ENCODE results near the gene PTPRM.

Gene PTPRM

GRCh38 chr18:8359076-8359475, 792.0 kb downstream of the PTPRM start:
- Histone ChIP-seq H3K9me2 (replicated peaks; ENCODE audit: insufficient read depth, low read length) (no peaks in the 10 kb centered on the region), H3K4me3 (ENCODE audit: insufficient read depth, low read length, poor library complexity, severe bottlenecking) (no peak overlapping the region), H3K27ac (ENCODE audit: low read depth, low read length) (no peak overlapping the region), H3F3A (ENCODE audit: insufficient read depth) (no peaks in the 10 kb centered on the region), H3K9me3 (ENCODE audit: insufficient read depth, low read length) (no peaks in the 10 kb centered on the region), H4K20me1 (ENCODE audit: low read depth, low read length) (no peaks in the 10 kb centered on the region), H3K27me3 (ENCODE audit: low read length) (no peaks in the 10 kb centered on the region), H3K36me3 (ENCODE audit: low read length) (no peaks in the 10 kb centered on the region), H3K9ac (ENCODE audit: low read length) (no peak overlapping the region), H2AFZ (ENCODE audit: low read depth, low read length, severe bottlenecking) (no peak overlapping the region), H3K4me2 (ENCODE audit: low read depth, low read length, poor library complexity, severe bottlenecking) (no peak overlapping the region), H3K79me2 (ENCODE audit: insufficient read depth, low read length) (no peaks in the 10 kb centered on the region)
- TF ChIP-seq EZH2phosphoT487 (conservative IDR thresholded peaks at IDR 0.05; ENCODE audit: low read length) (no peak), CTCF (IDR thresholded peaks at IDR 0.05; ENCODE audit: insufficient read depth, low read length, poor library complexity, severe bottlenecking) (no peak)

- H3K9me3 ChIP-seq (ENCODE audit: insufficient read depth, low read length): no peaks in the 10 kb centered on the region
- H3K4me3 ChIP-seq (ENCODE audit: insufficient read depth, low read length, poor library complexity, severe bottlenecking): no peak overlapping the region
- no peak overlapping the region for H3K9ac ChIP-seq (ENCODE audit: low read length)
- H3K36me3 ChIP-seq (ENCODE audit: low read length): no peaks in the 10 kb centered on the region
- H2AFZ ChIP-seq (ENCODE audit: low read depth, low read length, severe bottlenecking): no peak overlapping the region
- no peaks in the 10 kb centered on the region for H3F3A ChIP-seq (ENCODE audit: insufficient read depth)
- H3K79me2 ChIP-seq (ENCODE audit: insufficient read depth, low read length): no peaks in the 10 kb centered on the region
- TF ChIP-seq CTCF (IDR thresholded peaks at IDR 0.05; ENCODE audit: insufficient read depth, low read length, poor library complexity, severe bottlenecking) (no peak), EZH2phosphoT487 (conservative IDR thresholded peaks at IDR 0.05; ENCODE audit: low read length) (no peak)
- H4K20me1 ChIP-seq (ENCODE audit: low read depth, low read length): no peaks in the 10 kb centered on the region
- no peaks in the 10 kb centered on the region for H3K27me3 ChIP-seq (ENCODE audit: low read length)
- no peaks in the 10 kb centered on the region for H3K9me2 ChIP-seq (replicated peaks; ENCODE audit: insufficient read depth, low read length)
- H3K27ac ChIP-seq (ENCODE audit: low read depth, low read length): no peak overlapping the region
- H3K4me2 ChIP-seq (ENCODE audit: low read depth, low read length, poor library complexity, severe bottlenecking): no peak overlapping the region
Observed at GRCh38 chr18:8359481-8359880, 792.4 kb downstream of the PTPRM start.

GRCh38 chr18:8361941-8362471, 794.9 kb downstream of the PTPRM start:
- H3K27me3 ChIP-seq (ENCODE audit: low read length): no peaks in the 10 kb centered on the region
- H3K9ac ChIP-seq (ENCODE audit: low read length): no peak overlapping the region
- H3K4me2 ChIP-seq (ENCODE audit: low read depth, low read length, poor library complexity, severe bottlenecking): no peak overlapping the region
- no peaks in the 10 kb centered on the region for H3K9me3 ChIP-seq (ENCODE audit: insufficient read depth, low read length)
- H2AFZ ChIP-seq (ENCODE audit: low read depth, low read length, severe bottlenecking): no peak overlapping the region
- H3K79me2 ChIP-seq (ENCODE audit: insufficient read depth, low read length): no peaks in the 10 kb centered on the region
- no peaks in the 10 kb centered on the region for H3F3A ChIP-seq (ENCODE audit: insufficient read depth)
- no peaks in the 10 kb centered on the region for H3K9me2 ChIP-seq (replicated peaks; ENCODE audit: insufficient read depth, low read length)
- TF ChIP-seq CTCF (IDR thresholded peaks at IDR 0.05; ENCODE audit: insufficient read depth, low read length, poor library complexity, severe bottlenecking): no peak
- no peak for TF ChIP-seq EZH2phosphoT487 (conservative IDR thresholded peaks at IDR 0.05; ENCODE audit: low read length)
- no peak overlapping the region for H3K27ac ChIP-seq (ENCODE audit: low read depth, low read length)
- no peaks in the 10 kb centered on the region for H4K20me1 ChIP-seq (ENCODE audit: low read depth, low read length)
- no peaks in the 10 kb centered on the region for H3K36me3 ChIP-seq (ENCODE audit: low read length)
- no peak overlapping the region for H3K4me3 ChIP-seq (ENCODE audit: insufficient read depth, low read length, poor library complexity, severe bottlenecking)

Data from SU-DHL-6 (cell line).